Activated CD4-positive, alpha-beta T cell treated with anti-CD3 and anti-CD28 coated beads, Interleukin-2, amount 10 ng/mL, durations not matched to agents 24 days and 14 days (primary cell): Measurements from ENCODE around the gene ACSM4. TPM values are rescaled to one million over a fixed set of nuclear protein-coding genes. Genes with fewer than 3 reads are reported as not detected.
"Not testable (repeated sequence)": the region's sequence is repeated elsewhere in the genome, so short reads cannot be mapped to it uniquely, and the experiment has no call there.

ENCODE experiments used
- DNase-seq: peaks from one replicate; pipeline ENCODE4 v3.0.0; 2022
- H3K27ac Mint-ChIP-seq: one replicate; pipeline ENCODE4 v1.8.0; 2022; ENCODE audit warnings: mild to moderate bottlenecking, mixed read lengths
- H3K27me3 Mint-ChIP-seq: one replicate; pipeline ENCODE4 v1.8.0; 2022; ENCODE audit warnings: mixed read lengths
- H3K36me3 Mint-ChIP-seq: one replicate; pipeline ENCODE4 v1.8.0; 2022; ENCODE audit warnings: low read depth, mild to moderate bottlenecking, mixed read lengths
- H3K4me1 Mint-ChIP-seq: one replicate; pipeline ENCODE4 v1.8.0; 2021; ENCODE audit warnings: mixed read lengths
- H3K4me3 Mint-ChIP-seq: one replicate; pipeline ENCODE4 v1.8.0; 2022; ENCODE audit warnings: mild to moderate bottlenecking, moderate library complexity, mixed read lengths
- H3K9me3 Mint-ChIP-seq: one replicate; pipeline ENCODE4 v1.8.0; 2021; ENCODE audit warnings: mixed read lengths
- intact Hi-C: fragments of 100-400 bp; cut with micrococcal nuclease; formaldehyde crosslinking; loops from one replicate; pipeline ENCODE4 v1.15.1; 2023
- total RNA-seq: library from RNA; stranded (reverse); gene quantifications from 2 replicates; pipeline ENCODE4 v1.2.3, GENCODE V29; 2022

ACSM4 gene
- total RNA-seq, 1 donor from 2014 or later: not detected

DNA sequence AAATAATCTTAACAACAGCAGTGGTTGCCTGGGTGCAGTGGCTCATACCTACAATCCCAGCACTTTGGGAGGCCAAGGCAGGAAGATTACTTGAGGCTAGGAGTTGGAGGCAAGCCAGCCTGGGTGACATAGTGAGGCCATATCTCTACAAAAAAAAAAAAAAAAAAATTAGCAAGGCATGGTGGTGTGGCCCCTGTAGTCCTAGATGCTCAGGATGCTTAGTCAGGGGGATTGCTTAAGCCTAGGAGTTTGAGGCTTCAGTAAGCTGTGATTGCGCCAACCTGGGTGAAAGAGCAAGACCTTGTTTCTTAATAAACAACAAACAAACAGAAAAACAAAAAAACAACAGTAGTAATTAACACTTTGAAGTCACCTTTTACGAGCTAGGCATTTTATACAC is 642 bp upstream of the ACSM4 start:
- Mint-ChIP-seq H3K27me3 (peaks cover 5% of the 10 kb centered on the region), H3K9me3 (no peaks in the 10 kb centered on the region), H3K4me1 (no peaks in the 10 kb centered on the region), H3K27ac (no peak overlapping the region), H3K4me3 (no peak overlapping the region), H3K36me3 (no peaks in the 10 kb centered on the region)
- no peak for DNase-seq
- intact Hi-C loops: no loop called here

- DNase-seq: no peak
- intact Hi-C loops: no loop called here
- no peak overlapping the region for H3K4me3 Mint-ChIP-seq
- H3K36me3 Mint-ChIP-seq: no peaks in the 10 kb centered on the region
- no peaks in the 10 kb centered on the region for H3K4me1 Mint-ChIP-seq
- no peaks in the 10 kb centered on the region for H3K9me3 Mint-ChIP-seq
- H3K27me3 Mint-ChIP-seq: peaks cover 5% of the 10 kb centered on the region
- H3K27ac Mint-ChIP-seq: no peak overlapping the region
Observed at GRCh38 chr12:7304456-7304855, 584 bp downstream of the ACSM4 start.

DNA sequence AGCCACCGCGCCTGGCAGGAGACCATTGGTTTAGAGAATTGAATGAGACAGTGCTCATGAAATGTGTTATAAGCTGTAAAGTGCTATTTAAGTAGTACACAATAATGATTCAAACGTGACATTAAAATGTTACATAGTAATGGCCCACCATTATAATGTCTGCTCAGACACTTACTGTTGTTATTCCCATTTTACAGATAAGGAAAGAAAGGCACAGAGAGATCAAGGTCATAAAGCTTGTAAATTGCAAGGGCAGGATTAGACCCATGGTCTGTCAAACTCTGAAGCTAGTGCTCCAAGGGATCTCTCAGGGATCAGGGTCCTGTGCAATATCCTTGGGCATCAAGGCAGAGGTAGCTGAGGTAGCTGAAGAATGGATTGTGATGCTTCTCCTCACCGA is 6.2 kb downstream of the ACSM4 start:
- Mint-ChIP-seq H3K27ac (no peak overlapping the region), H3K4me3 (no peak overlapping the region), H3K9me3 (no peaks in the 10 kb centered on the region), H3K4me1 (no peaks in the 10 kb centered on the region), H3K27me3 (peaks cover 5% of the 10 kb centered on the region), H3K36me3 (no peaks in the 10 kb centered on the region)
- peak; percentile 44 for DNase-seq
- intact Hi-C loops: no loop called here

DNA sequence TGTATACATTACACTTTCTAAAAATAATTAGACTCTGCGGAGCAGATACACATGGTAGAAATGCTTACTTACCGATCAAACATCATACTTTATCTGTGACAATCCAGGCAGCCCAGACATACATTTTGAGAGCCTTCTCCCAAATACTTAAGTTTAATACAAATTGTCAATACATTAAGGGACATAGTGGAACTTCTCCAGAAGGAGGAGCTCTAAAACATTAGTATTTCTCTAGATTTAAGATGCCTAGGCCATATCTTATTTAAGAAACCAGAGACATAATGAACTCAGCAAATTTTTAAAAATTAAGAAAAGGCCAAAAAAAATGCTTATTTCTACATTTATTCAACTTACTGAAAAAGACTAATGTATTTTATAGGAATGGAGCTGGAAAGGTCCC is 16.1 kb downstream of the ACSM4 start:
- Mint-ChIP-seq H3K4me3 (no peak overlapping the region), H3K4me1 (no peaks in the 10 kb centered on the region), H3K9me3 (no peaks in the 10 kb centered on the region), H3K36me3 (no peaks in the 10 kb centered on the region), H3K27me3 (no peaks in the 10 kb centered on the region), H3K27ac (no peak overlapping the region)
- no peak for DNase-seq
- intact Hi-C loops: no loop called here

DNA sequence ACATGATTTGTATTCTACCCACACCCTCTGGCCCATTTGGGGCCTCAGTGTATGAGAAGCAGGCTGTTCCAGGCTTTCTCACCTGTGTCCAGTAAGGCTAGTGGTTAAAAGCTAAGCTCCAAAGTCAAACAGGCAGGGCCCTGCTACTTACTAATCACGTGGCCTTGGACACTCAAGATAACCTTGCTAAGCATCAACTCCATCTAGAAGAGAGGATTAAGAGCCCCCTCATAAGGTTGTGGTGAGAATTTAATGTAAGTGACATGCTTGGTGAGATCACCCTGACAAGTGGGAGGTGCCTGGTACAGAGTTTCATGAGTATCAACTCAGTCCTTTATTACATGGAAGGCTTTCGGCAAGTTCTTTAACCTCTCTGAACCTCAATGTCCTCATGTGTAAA is 17.8 kb downstream of the ACSM4 start:
- Mint-ChIP-seq H3K4me1 (no peaks in the 10 kb centered on the region), H3K36me3 (no peaks in the 10 kb centered on the region), H3K27me3 (no peaks in the 10 kb centered on the region), H3K4me3 (no peak overlapping the region), H3K9me3 (no peaks in the 10 kb centered on the region), H3K27ac (no peak overlapping the region)
- DNase-seq: no peak
- intact Hi-C loops: no loop called here

DNA sequence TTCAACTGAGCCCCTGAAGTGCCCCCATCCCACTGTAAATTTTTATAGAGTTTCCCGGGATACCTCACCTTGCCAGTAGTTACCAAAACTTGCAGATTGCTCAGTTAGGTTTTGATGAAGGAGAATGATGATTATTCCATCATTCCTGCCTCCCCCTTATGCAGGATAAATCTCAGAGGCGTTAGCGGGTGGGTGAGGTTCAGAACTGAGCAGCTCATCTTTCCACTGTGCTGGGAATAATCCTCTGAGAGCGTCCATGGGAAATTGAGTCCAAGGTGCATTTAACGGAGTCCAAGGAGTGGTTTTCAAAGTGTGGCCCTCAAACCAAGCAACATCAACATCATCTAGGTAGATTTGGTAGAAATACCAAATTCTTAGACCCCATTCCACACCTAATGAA is 18.7 kb downstream of the ACSM4 start:
- DNase-seq: no peak
- H3K36me3 Mint-ChIP-seq: no peaks in the 10 kb centered on the region
- H3K27ac Mint-ChIP-seq: no peak overlapping the region
- peaks cover 4% of the 10 kb centered on the region for H3K27me3 Mint-ChIP-seq
- no peaks in the 10 kb centered on the region for H3K4me1 Mint-ChIP-seq
- H3K4me3 Mint-ChIP-seq: no peak overlapping the region
- no peaks in the 10 kb centered on the region for H3K9me3 Mint-ChIP-seq
- intact Hi-C loops: no loop called here

- peaks cover 8% of the 10 kb centered on the region for H3K27me3 Mint-ChIP-seq
- no peak for DNase-seq
- H3K9me3 Mint-ChIP-seq: no peaks in the 10 kb centered on the region
- no peak overlapping the region for H3K27ac Mint-ChIP-seq
- H3K4me3 Mint-ChIP-seq: no peak overlapping the region
- intact Hi-C loops: no loop called here
- no peaks in the 10 kb centered on the region for H3K36me3 Mint-ChIP-seq
- no peaks in the 10 kb centered on the region for H3K4me1 Mint-ChIP-seq
Observed at GRCh38 chr12:7324176-7324575, 20.3 kb downstream of the ACSM4 start.

- intact Hi-C loops: no loop called here
- Mint-ChIP-seq H3K4me1 (no peaks in the 10 kb centered on the region), H3K36me3 (no peaks in the 10 kb centered on the region), H3K9me3 (peaks cover 1% of the 10 kb centered on the region), H3K27me3 (peaks cover 8% of the 10 kb centered on the region), H3K4me3 (no peak overlapping the region), H3K27ac (no peak overlapping the region)
- DNase-seq: no peak
Observed at GRCh38 chr12:7327918-7328317, 24.0 kb downstream of the ACSM4 start.

- H3K4me1 Mint-ChIP-seq, intact Hi-C loops: not testable (repeated sequence)
Observed at GRCh38 chr12:7337790-7338189, 33.9 kb downstream of the ACSM4 start.

DNA sequence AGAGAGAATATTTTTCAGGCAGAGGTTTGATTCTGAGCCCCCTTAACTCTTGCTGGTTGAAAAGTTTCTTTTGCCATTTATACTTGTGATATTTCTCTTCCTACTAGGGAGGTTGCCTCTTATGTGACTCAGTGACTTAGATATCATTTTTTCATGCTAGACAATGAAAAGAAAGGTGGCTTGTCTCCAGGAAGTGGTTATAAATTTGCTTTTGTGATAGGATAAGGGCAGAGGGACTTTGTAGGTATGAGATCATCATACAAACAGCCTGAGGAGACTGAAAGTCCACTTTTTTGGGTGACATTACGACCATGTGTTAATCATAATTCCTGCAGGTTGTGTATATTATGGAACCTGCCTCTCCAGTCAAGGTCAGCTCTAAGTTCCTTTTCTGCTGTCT is 35.8 kb downstream of the ACSM4 start:
- intact Hi-C loops: no loop called here
- no peak for DNase-seq
- H3K9me3 Mint-ChIP-seq: peaks cover 22% of the 10 kb centered on the region
- no peaks in the 10 kb centered on the region for H3K27me3 Mint-ChIP-seq
- H3K4me3 Mint-ChIP-seq: no peak overlapping the region
- H3K27ac Mint-ChIP-seq: no peak overlapping the region
- peaks cover 9% of the 10 kb centered on the region for H3K4me1 Mint-ChIP-seq
- H3K36me3 Mint-ChIP-seq: peaks cover 2% of the 10 kb centered on the region

More at GRCh38 chr12:7337790-7338189, 33.9 kb downstream of the ACSM4 start:
- not testable (repeated sequence) for DNase-seq, H3K27ac Mint-ChIP-seq, H3K36me3 Mint-ChIP-seq, H3K27me3 Mint-ChIP-seq, H3K4me3 Mint-ChIP-seq
- peaks cover 22% of the 10 kb centered on the region for H3K9me3 Mint-ChIP-seq

DNA sequence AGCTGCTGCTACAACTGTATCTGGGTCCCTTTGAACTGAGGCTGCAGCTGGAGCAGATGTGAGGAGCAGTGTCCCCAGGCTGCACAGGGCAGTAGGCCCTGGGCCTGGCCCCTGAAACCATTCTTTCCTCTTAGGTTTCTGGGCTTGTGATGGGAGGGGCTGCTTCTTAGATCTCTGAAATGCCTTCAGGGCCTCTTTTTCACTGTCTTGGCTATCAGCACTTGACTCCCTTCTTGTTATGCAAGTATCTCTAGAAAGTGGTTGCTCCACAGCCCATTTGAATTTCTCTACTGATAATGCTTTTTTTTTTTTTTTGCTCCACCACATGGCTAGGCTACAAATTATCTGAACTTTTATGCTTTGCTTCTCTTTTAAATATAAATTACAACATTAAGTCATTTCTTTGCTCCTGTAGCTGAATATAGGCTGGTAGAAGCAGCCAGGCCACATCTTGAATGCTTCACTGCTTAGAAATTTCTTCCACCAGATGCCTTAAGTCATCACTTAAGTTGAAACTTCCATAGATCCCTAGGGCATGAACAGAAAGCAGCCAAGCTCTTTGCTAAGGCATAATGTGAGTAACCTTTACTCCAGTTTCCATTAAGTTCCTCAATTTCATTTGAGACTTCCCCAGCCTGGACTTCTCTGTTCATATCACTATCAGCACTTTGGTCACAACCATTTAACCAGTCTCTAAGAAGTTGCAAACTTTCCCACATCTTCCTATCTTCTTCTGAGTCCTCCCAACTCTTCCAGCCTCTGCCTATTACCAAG is 41.1 kb downstream of the ACSM4 start:
- peaks cover 4% of the 10 kb centered on the region for H3K36me3 Mint-ChIP-seq
- H3K4me1 Mint-ChIP-seq: peaks cover 10% of the 10 kb centered on the region
- intact Hi-C loops: no loop called here
- peaks cover 5% of the 10 kb centered on the region for H3K27me3 Mint-ChIP-seq
- H3K27ac Mint-ChIP-seq: no peak overlapping the region
- peaks cover 17% of the 10 kb centered on the region for H3K9me3 Mint-ChIP-seq
- H3K4me3 Mint-ChIP-seq: no peak overlapping the region
- DNase-seq: no peak

- Mint-ChIP-seq H3K9me3 (peaks cover 17% of the 10 kb centered on the region), H3K27ac (peak overlapping the region; percentile 25), H3K27me3 (peaks cover 5% of the 10 kb centered on the region), H3K4me1 (peaks cover 11% of the 10 kb centered on the region), H3K4me3 (peak overlapping the region; percentile 52), H3K36me3 (peaks cover 4% of the 10 kb centered on the region)
- intact Hi-C loops: no loop called here
- DNase-seq: no peak
Observed at GRCh38 chr12:7346551-7347225, 42.8 kb downstream of the ACSM4 start.

GRCh38 chr12:7349418-7349817 is 45.5 kb downstream of the ACSM4 start:
- Mint-ChIP-seq H3K27ac (no peak overlapping the region), H3K4me1 (peaks cover 6% of the 10 kb centered on the region), H3K9me3 (peaks cover 7% of the 10 kb centered on the region), H3K36me3 (peaks cover 2% of the 10 kb centered on the region), H3K4me3 (no peak overlapping the region), H3K27me3 (peaks cover 15% of the 10 kb centered on the region)
- intact Hi-C loops: no loop called here
- no peak for DNase-seq

DNA sequence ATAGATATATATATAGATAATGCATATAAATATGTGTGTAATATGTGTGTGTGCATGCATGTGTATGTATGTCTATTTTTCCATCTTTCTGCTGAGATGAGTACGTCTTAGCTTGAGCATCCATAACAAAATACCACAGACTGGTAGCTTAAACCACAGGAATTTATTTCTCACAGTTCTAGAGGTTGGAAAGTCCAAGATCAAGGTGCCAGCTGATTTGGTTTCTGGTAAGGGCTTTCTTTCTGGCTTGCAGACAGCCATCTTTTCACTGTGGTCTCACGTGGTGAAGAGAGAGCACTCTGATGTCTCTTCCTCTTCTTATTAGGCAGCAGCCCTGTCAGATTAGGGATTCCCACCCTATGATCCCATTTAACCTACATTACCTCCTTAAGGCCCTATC is 47.3 kb downstream of the ACSM4 start:
- peaks cover 6% of the 10 kb centered on the region for H3K4me1 Mint-ChIP-seq
- no peak overlapping the region for H3K4me3 Mint-ChIP-seq
- H3K27ac Mint-ChIP-seq: no peak overlapping the region
- intact Hi-C loops: no loop called here
- H3K9me3 Mint-ChIP-seq: peaks cover 3% of the 10 kb centered on the region
- DNase-seq: no peak
- no peaks in the 10 kb centered on the region for H3K36me3 Mint-ChIP-seq
- peaks cover 19% of the 10 kb centered on the region for H3K27me3 Mint-ChIP-seq
